ENCODE measurements around the gene HACD1.
A peak's percentile ranks its signal among the peaks of the same experiment; 100 is the strongest.
"Not testable (repeated sequence)": the region's sequence is repeated elsewhere in the genome, so short reads cannot be mapped to it uniquely, and the experiment has no call there.

Gene HACD1

DNA sequence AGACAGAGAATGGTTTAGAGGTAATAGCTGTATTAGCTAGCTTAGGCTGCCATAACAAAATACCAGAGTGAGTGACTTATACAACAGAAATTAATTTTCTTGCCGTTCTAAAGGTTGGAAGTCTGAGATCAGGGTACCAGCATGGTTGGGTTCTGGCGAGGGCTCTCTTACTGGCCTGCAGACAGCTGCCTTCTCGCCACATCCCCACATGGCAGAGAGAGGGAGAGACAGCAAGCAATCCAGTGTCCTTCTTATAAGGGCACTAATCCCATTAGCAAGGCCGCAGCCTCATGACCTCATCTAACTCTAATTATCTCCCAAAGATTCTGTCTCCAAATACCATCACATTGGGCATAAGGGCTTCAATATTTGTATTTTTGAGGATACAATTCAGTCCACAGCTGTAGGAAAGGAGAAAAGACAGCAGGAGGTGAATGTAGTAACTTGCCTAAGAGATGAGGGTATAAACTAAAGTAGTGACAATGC, 23.2 kb upstream of the HACD1 start:
- DNase-seq = no peak

DNA sequence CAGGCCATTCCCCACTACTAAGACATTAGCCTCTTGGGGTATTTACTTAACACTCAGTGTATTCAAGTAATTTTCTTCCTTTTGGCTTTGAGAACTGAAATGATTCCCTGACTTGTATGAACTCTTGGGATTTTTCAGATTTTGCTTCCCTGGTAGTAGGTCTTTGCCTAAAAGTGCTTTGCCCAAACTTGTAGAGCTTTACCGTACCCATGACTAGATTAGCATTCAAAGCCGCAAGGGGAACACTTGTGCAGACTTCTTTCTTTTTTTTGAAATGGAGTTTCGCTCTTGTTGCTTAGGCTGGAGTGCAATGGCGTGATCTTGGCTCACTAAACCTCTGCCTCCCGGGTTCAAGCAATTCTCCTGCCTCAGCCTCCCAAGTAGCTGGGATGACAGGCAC, 20.7 kb upstream of the HACD1 start:
- DNase-seq = no peak

DNA sequence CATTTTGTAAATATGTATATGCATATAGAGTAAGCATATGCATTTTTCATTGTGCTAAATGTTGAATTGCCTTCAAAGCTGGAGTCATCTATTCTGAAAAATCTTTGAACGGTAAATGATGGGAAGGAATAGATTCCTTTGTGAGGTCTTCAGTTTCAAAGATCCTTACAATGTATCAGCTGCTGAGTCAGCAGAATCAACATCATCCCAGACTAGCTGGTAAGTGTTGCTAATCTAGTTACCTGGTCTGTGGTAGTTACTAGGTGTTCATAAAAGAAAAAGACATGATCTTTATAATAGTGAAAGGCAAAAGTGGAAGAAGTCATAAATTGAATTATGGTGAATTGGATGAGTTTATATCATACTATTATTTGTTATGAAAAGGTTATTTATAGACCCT, 16.2 kb upstream of the HACD1 start:
- DNase-seq = no peak

DNA sequence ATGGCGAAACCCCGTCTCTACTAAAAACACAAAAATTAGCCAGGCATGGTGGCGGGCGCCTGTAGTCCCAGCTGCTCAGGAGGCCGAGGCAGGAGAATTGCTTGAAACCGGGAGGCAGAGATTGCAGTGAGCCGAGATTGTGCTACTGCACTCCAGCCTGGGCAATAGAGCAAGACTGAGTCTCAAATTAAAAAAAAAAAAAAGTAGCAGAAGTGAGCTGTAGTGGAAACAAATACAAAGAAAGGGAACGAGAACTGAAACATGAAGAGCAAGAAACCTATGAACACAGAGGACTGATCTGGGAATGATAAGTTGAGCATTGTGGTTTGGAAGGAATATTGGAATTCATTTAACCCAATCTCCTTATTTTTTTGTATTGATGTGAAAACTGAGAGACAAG, 15.4 kb upstream of the HACD1 start:
- DNase-seq = not testable (repeated sequence)

DNA sequence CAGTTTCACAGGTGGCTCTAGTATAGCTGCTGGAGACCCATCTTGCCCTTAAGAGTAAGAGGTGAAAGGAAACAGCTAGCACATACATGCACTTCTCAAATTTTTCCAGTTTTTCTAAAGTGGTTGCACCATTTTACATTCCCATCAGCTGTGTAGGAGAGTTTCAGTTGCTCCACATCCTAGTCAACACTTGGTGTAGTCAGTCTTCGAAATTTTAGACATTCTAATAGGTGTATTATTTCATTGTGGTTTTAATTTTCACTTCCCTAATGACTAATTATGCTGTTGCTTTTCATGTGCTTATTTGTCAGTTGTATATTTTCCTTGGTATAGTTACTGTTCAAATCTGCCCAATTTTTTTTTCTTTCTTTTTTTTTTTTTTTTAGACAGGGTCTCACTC, 9.5 kb upstream of the HACD1 start:
- peak; percentile 35 for DNase-seq

DNA sequence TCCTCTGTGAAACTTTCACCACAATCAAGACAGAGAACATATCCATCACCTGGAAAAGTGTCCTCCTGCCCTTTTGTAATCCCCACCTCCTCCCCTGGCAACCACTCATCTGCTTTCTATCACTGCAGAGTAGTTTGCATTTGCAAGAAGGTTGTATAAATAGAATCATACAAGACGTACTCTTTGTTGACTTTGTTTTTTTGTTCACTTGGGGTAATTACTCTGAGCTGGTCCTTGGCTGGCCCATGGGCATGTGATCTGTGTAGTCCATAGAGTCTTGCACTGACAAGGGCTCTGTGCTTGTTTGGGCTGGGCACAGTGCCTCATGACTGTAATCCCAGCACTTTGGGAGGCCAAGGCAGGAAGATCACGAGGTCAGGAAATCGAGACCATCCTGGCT, 7.8 kb upstream of the HACD1 start:
- no peak for DNase-seq

DNA sequence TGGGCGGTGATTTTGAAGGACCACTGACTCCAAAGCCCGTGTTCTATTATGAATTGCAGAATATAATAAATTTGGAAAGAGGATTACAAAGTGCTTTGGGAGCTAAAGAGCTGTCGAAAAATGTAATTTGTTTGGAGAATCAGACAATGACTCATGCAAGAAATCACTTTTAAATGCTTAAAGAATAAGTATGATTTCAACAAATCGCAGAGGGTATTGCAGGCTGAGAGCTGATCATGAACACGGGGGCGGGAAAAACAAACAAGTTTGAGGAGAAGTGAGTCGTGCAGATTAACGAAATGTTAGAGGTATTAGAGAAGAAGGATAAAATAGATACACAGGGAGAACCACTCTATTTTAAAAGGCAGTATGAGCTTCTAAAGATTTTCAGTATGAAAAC, 4.9 kb upstream of the HACD1 start:
- no peak for DNase-seq

DNA sequence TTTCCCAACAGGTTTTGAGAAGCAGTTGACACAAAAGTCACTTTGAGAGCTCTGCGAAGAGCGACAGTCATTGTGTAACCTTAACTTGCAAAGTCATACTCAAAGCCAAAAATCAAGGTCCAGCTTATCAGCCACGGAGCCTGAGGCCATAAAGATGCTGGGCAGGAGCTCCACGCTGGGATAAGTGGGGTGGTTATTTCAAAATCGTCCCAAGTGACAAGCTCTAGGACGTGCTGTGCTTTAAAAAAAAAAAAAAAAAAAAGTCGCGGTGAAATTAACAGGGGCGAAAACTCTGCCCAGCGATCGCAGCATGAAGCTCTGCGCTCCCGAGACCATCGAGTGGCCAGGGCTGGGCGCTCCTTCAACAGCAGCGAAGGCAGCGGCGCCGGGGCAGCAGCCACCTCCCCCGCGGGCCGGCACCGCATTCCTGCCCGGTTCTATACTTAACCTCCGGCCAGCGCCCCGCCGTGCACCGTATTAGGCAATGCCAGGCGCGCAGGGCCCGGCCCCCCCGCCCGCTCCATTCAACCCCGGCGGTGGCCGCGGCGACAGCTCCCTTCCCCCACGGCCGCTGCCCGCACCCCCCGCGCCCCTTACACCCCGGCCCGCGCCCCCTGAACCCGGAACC, 657 bp downstream of the HACD1 start:
- DNase-seq = peak; percentile 36

DNA sequence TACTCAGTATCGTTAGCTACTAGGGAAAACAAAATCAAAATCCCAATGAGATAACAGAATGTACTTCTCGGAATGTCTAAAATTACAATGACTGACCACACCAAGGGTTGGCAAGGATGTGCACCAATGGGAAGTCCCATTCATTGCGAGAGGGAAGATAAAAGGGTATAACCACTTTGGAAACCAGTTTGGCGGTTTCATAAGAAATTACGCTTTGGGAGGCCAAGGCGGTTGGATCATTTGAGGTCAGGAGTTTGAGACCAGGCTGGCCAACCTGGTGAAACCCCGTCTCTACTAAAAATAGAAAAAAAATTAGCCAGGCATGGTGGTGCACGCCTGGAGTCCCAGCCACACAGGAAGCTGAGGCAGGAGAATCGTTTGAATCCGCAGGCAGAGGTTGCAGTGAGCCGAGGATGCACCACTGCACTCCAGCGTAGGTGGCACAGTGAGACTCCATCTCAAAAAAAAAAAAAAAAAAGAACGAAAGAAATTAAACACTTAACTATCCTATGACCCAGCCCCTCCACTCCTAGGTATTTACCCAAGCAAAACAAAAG, 7.6 kb downstream of the HACD1 start:
- DNase-seq = no peak

DNA sequence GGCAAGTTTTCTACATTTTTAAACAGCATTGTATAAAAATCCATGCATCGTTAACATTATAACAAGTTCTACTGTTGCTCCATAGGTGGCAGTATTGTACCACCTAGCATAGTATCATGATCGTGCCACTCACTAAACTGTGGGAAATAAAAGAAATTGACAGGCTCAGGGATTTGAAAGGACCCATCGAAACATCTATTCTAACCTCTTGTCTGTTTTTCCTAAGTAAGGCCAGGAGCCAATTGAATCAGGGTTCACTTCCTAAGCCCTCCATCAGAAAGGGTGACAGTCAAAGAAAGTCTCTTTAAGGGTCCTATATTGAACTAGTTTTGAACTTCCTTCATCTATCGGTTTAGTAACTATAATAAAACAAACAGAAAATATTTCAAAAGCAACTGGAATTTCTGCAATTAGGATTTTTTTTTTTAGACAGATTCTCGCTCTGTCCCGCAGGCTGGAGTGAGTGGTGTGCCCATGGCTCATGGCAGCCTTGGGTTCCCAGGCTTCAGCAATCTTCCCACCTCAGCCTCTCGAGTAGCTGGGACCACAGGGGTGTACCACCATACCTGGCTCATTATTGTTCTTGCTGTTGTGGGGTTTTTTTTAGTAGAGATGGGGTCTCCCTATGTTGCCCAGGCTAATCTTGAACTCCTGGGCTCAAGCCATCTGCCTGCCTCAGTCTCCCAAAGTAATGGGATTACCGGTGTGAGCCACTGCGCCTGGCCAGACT, 9.4 kb downstream of the HACD1 start:
- peak; percentile 65 for DNase-seq

DNA sequence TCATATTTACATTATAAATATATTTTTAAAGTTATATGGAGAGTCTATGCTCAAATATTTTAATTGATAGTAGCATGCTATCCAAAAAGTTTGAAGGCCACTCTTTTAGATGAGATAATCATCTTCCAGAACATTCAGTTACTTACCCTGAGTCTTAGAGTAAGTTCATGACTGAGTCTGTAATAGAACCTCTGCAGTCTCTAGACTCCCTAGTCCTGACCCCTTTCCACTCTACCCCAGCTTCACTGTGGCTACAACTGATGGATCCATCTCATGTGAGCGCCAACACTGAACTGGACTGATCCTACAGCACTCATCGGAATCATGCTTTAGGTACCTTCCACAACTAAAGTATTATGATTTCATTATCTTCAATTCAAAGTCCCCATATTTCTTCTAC, 10.1 kb downstream of the HACD1 start:
- DNase-seq = no peak

DNA sequence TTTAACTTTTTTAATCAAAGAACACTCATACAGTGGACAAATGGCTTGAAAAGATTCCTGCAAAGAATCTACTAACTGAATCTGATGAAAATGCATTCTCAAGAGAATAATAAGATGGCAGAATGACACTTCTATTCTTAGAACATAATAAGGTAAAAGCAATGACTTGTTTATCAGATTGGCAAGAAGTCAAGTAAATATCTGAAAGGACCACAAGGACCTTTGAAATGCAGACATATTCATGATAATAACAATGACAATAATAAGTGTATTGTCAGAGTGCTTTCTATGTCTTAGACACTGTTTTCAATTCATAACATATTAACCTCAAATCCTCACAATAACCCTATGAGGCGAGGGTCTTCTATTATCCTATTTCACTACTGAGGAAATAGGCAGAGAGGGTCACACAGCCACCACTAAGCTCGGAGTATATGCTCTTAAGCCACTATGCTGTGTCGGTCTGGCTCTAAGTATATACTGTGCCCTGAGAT, 10.6 kb downstream of the HACD1 start:
- no peak for DNase-seq

DNA sequence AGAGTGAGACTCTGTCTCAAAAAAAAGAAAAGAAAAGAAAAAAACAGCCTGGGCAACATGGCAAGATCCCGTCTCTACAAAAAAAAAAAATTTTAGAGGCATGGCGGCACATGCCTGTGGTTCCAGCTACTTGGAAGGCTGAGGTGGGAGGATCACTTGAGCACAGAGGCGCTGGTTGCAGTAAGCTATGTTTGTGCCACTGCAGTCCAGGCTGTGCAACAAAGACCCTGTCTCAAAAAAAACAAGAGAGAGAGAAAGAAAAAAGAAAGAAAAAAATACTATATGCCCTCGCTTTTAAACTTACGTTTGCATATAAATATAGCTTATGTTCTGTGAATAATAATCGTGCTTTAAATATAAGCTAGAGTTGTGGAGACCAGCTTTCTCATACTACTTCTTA, 11.2 kb downstream of the HACD1 start:
- no peak for DNase-seq

DNA sequence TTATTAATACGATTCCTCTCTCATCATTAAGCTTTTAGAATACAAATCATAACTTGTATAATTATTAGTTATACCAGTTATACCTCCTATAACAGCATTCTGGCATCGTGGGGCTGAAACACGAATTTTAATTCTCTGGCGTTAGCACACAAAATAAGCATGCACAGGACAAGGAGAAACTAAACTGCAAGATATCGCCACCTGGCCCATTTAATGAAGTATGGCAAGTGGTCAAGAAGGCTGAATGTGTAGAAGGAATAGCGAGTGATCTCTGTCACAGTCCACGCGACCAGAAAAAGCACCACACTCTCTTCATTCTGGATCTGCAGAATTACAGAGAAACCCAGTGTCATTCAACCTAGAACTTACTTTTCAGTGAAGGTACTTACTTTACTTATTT, 18.1 kb downstream of the HACD1 start:
- DNase-seq = peak; percentile 6

DNA sequence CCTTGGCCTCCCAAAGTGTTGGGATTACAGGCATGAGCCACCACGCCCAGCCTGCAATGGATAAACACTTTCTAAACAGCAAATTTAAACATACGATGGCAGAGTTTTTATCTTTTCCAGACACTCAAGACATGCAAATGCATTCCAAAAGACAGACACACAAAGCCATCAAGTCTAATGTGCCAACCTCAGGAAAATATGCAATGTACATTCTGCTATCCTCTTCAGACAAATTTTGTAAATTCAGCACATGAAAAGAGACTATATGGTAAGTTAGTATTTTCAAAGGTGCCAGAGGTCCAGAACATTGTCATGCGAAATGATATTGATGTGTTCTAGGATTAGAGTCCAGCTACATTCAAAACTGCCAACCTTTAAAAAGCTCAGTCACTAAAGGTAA, 19.8 kb downstream of the HACD1 start:
- DNase-seq = no peak

DNA sequence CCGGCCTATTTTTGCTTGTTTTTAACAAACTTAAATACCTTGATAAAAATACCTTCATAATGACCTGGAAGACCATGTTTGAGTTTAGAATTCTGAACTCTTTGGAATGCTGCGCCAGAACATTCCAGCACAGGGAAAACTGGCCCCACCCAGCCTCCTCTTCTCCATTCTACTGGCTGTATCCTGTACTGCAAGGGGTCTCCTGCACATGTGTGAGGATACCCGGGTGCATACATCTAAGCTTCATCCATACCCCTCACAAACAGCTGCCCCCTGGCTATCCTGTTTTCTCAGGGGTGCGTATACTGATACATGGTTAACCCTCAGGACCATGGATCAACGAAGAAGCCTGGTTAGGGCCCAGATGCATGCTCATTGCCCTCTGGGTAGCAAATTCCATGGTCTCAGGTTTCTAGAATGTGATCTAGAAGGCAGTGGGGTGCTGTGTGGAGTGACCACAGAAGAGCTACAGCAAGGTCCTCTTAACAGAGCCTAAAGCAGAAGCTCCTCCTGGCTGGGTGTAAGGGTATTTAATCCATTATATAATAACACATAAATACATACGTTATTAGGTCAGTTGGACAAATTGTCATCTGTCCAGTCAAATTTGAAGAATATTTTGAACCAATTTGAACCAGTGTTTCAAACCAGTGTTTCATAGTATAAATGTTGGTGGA, 26.1 kb downstream of the HACD1 start:
- DNase-seq = no peak

DNA sequence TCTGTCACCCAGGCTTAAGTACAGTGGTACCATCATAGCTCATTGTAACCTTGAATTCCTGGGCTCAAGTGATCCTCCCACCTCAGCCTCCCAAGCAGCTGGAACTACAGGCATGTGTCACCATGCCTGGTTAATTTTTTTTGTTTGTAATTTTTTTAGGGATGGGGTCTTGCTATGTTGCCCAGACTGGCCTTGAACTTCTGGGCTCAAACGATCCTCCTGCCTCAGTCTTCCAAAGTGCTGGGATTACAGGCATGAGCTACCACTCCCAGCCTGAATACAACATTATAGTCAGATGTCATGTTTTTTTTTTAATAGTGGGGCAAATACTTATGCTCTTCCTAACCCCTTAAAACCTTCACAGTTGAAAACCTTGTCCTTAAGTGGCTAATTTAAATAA, 27.9 kb downstream of the HACD1 start:
- not testable (repeated sequence) for DNase-seq

DNA sequence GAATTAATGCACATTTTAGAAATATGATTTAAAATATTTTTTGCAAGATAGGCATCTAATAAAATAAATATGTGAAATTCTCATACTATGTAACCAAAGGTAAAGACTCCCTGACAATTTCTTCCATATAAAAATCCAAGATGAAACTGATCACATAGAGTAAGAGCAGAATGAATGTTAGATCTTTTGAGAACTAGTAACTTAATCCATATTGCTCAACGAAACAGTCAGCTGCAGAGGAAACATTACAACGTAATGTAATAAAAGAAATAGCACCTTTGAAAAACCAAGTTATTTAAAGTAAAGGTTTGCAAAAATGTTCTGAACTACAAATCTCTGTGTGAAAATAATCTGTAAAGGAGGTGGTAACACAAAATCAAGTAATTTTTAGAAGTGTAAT, 28.8 kb downstream of the HACD1 start:
- no peak for DNase-seq

DNA sequence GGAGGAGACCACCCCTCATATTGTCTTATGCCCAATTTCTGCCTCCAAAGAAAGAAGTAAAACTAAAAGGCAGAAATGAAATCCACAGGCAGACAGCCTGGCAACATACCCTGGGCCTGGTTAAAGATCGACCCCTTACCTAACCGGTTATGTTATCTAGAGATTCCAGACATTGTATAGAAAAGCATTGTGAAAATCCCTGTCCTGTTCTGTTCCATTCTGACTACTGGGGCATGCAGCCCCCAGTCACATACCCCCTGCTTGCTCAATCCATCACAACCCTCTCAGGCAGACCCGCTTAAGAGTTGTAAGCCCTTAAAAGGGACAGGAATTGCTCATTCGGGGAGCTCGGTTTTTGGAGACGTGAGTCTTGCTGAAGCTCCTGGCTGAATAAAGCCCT, 29.9 kb downstream of the HACD1 start:
- DNase-seq = not testable (repeated sequence)

DNA sequence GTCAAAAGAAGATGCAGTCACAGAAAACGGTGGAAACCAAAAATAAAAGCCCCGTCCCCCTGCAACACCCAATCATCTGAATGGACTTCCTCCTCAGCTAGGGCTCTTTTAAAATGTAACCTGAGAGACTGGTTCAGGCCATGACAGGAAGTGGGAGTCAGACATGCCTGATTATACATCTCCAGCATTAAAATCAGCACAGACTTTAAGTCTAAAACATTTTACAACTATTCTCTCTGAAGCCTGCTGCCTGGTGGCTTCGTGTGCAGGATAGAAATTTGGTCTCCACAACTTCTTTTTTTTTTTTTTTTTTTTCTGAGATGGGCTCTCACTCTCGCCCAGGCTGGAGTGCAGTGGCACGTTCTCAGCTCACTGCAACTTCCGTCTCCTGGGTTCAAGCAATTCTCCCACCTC, 30.3 kb downstream of the HACD1 start:
- DNase-seq = no peak

DNA sequence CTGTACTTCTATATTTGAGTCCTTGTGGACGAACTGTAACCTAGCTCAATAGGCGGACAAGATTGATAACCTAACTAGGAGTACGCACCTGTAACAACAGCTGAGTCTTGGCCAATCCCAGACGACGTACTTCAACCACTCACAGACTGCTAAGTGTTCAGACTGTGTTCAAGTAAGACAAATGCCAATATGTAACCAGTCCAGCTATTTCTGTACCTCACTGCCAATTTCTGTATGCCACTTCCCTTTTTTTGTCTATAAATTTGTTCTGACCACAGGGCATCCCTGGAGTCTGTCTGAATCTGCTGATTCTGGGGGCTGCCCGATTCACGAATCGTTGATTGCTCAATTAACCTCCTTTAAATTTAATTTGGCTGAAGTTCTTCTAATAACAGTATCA, 32.2 kb downstream of the HACD1 start:
- DNase-seq = peak; percentile 9

DNA sequence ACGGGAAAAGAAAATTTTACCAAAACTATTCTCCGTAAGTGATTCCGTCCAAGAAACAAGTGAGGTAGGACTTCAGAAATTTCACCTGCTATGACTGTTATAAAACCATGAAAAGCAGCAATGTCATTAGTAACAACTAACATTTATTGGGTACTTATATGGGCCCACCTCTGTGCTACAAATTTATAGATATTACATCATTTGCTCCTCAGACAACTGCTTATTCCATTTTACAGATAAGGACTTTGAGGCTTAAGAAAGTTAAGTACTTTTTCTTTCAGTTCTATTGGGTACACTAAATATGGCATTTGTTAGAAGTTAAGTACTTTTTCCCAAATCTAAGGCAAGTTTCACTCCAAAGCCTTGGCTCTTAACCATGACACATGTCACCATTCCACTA, 36.3 kb downstream of the HACD1 start:
- no peak for DNase-seq

DNA sequence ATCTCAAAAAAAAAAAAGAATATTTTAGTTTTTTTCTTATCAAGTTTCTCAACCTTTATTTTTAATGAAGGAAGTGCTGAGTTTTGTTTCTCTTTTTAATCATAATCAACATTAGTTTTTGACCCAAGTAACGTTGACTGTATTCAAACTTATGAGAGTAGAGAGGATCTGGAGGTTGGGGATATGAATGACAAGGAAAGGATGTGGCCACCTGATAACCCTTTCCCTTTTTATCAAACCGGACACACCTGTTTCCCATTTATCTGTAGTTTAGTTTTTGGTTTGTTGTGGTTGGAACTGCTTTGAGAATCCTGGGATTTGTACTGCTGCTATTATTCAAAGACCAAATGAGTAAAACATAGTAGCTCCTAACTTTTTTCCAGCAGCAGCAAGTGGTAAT, 38.6 kb downstream of the HACD1 start:
- no peak for DNase-seq

DNA sequence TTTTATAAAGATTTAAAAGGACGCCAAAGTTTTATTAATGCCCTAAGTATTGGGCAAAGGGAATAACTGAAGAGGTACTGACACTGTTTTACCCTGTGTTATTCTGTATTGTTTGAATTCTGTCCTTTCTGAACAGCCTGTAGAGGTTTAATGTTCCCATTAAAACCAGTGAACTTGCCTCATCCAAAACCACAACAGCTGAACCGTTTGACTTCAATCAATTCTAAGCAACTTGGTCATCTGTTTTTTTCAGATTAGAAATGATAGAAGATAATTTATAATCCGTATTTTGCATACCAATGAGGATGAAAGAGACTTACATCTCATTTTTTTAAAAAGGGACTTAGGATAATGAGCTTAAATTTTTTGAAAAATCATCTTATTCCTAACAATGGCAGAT, 40.4 kb downstream of the HACD1 start:
- no peak for DNase-seq

Measured in suppressor macrophage treated with lipopolysaccharide for 4 hours (primary cell).